HCT116 (cell line): Measurements from ENCODE around the gene AGAP2. TPM values are rescaled to one million over a fixed set of nuclear protein-coding genes. Genes with fewer than 3 reads are reported as not detected.

Experiments used
- ATAC-seq: fragments of 200-7000 bp; cut with Tn5 transposase; 2 replicates; pipeline ENCODE4 v1.9.1; 2020; ENCODE audit warnings: mild to moderate bottlenecking, moderate library complexity
- BruUV-seq: library from RNA; stranded (reverse); fragments of 400-500 nt; replicated peaks from 2 replicates; lab custom pipeline; 2021; lab: Mats Ljungman, UMichigan
- CTCF ChIA-PET: fragments of 300-600 bp; sonication (Branson Sonifier 250); formaldehyde crosslinking; loops from one replicate; lab custom pipeline; 2021; ENCODE audit warnings: antibody characterized with exemption; lab: Charles Lee
- POLR2A ChIA-PET: fragments of 300-600, 350-600 bp; sonication (Branson Sonifier 250); formaldehyde crosslinking; loops from one replicate; lab custom pipeline; 2021; ENCODE audit warnings: antibody characterized with exemption; lab: Charles Lee
- RAD21 ChIA-PET, 2 experiments: fragments of 300-600 bp; sonication (Branson Sonifier 250); formaldehyde crosslinking; loops; one replicate each; lab custom pipeline; 2023; ENCODE audit warnings: low total read pairs in 2 of 2; ENCODE audit not compliant: uncharacterized antibody in 2 of 2, unreplicated experiment in 2 of 2, low non-redundant PET in 1 of 2; lab: Charles Lee
- DNase-seq: peaks from one replicate; pipeline ENCODE4 v3.0.0-alpha.2; 2010; ENCODE audit warnings: low read depth, low spot score
- H2AFZ ChIP-seq: fragments of 200-600 bp; shearing (Covaris generic), sonication (generic); 2 replicates; pipeline ENCODE4 v1.6.1; 2017; ENCODE audit warnings: low read depth, mixed run types, mixed read lengths, antibody characterized with exemption, low read length; ENCODE audit not compliant: poor library complexity, severe bottlenecking
- H3K27ac ChIP-seq: 2 replicates; pipeline ENCODE4 v1.5.1; 2012; ENCODE audit warnings: low read depth, low read length
- H3K27me3 ChIP-seq: fragments of 200-600 bp; sonication (generic); 2 replicates; pipeline ENCODE4 v1.6.1; 2016; ENCODE audit warnings: mixed run types, low read length, mixed read lengths; ENCODE audit not compliant: insufficient read depth
- H3K36me3 ChIP-seq, 2 experiments: fragments of 200-500 bp in 1 of 2; fragments of 200-600 bp in 1 of 2; sonication (Bioruptor generic) in 1 of 2; sonication (generic) in 1 of 2; 2 replicates each; pipeline versions ENCODE4 v1.5.1 to v1.6.1; 2014 to 2016; ENCODE audit warnings: low read length in 2 of 2, inconsistent platforms in 1 of 2, mixed read lengths in 1 of 2, mixed run types in 1 of 2; ENCODE audit not compliant: insufficient read depth in 2 of 2, control insufficient read depth in 1 of 2
- H3K4me1 ChIP-seq, 2 experiments: fragments of 200-600 bp in 1 of 2; sonication (generic) in 1 of 2; 2 replicates each; pipeline versions ENCODE4 v1.5.1 to v1.6.1; 2012 to 2017; ENCODE audit warnings: low read length in 2 of 2, inconsistent platforms in 1 of 2, mild to moderate bottlenecking in 1 of 2, mixed read lengths in 1 of 2, mixed run types in 1 of 2, moderate library complexity in 1 of 2; ENCODE audit not compliant: insufficient read depth in 2 of 2, control insufficient read depth in 1 of 2
- H3K4me2 ChIP-seq: fragments of 200-600 bp; sonication (generic); 2 replicates; pipeline ENCODE4 v1.6.1; 2017; ENCODE audit warnings: mixed run types, low read length, mixed read lengths
- H3K4me3 ChIP-seq, 2 experiments: fragments of 200-600 bp in 1 of 2; sonication (generic) in 1 of 2; replicated peaks in 1 of 2; 2 replicates each; pipeline ENCODE4 v1.5.1; 2011 to 2016; ENCODE audit warnings: low read length in 2 of 2, control low read depth in 1 of 2, low read depth in 1 of 2, mild to moderate bottlenecking in 1 of 2, mixed read lengths in 1 of 2, mixed run types in 1 of 2
- H3K79me2 ChIP-seq: fragments of 200-600 bp; sonication (generic); 2 replicates; pipeline ENCODE4 v1.6.1; 2017; ENCODE audit warnings: mild to moderate bottlenecking, mixed run types, low read length, moderate library complexity, mixed read lengths; ENCODE audit not compliant: insufficient read depth
- H3K9ac ChIP-seq: fragments of 200-600 bp; sonication (generic); 2 replicates; pipeline ENCODE4 v1.6.1; 2016; ENCODE audit warnings: low read length, mixed read lengths
- H3K9me2 ChIP-seq: fragments of 200-600 bp; sonication (generic), shearing (Covaris generic); 2 replicates; pipeline ENCODE4 v1.6.1; 2017; ENCODE audit warnings: mixed run types, mild to moderate bottlenecking, moderate library complexity; ENCODE audit not compliant: insufficient read depth
- H3K9me3 ChIP-seq, 2 experiments: fragments of 200-500 bp in 1 of 2; fragments of 200-600 bp in 1 of 2; sonication (Bioruptor generic) in 1 of 2; sonication (generic) in 1 of 2; 2 replicates each; pipeline ENCODE4 v1.6.1; 2014 to 2017; ENCODE audit warnings: low read length in 2 of 2, mixed read lengths in 2 of 2, inconsistent platforms in 1 of 2, low read depth in 1 of 2, mild to moderate bottlenecking in 1 of 2, mixed run types in 1 of 2, moderate library complexity in 1 of 2; ENCODE audit not compliant: control insufficient read depth in 1 of 2, insufficient read depth in 1 of 2
- H4K20me1 ChIP-seq: fragments of 200-600 bp; sonication (generic), shearing (Covaris generic); 2 replicates; pipeline ENCODE4 v1.6.1; 2017; ENCODE audit warnings: mixed run types, mild to moderate bottlenecking, moderate library complexity; ENCODE audit not compliant: insufficient read depth
- ATF3 ChIP-seq: IDR thresholded peaks from 2 replicates; pipeline ENCODE4 v1.6.1; 2012
- CBX3 ChIP-seq: IDR thresholded peaks from 2 replicates; pipeline ENCODE4 v1.6.1; 2012; ENCODE audit warnings: low read depth
- CEBPB ChIP-seq: IDR thresholded peaks from 2 replicates; pipeline ENCODE4 v1.6.1; 2012; ENCODE audit warnings: low read depth
- EGR1 ChIP-seq: IDR thresholded peaks from 2 replicates; pipeline ENCODE4 v1.6.1; 2012; ENCODE audit warnings: low read depth
- ELF1 ChIP-seq: IDR thresholded peaks from 2 replicates; pipeline ENCODE4 v1.6.1; 2012; ENCODE audit warnings: low read depth, borderline replicate concordance
- EZH2 ChIP-seq: fragments of 200-600 bp; sonication (generic); IDR thresholded peaks from 2 replicates; pipeline ENCODE4 v1.6.1; 2017; ENCODE audit warnings: antibody characterized with exemption, mixed run types
- EZH2phosphoT487 ChIP-seq: fragments of 200-600 bp; IDR thresholded peaks from 2 replicates; pipeline ENCODE4 v1.6.1; 2018; ENCODE audit warnings: antibody characterized with exemption, borderline replicate concordance
- POLR2A ChIP-seq: IDR thresholded peaks from 2 replicates; pipeline ENCODE4 v1.7.0; 2011; ENCODE audit warnings: borderline replicate concordance; ENCODE audit not compliant: insufficient read depth, insufficient read length; ENCODE audit errors: extremely low read depth
- POLR2AphosphoS5 ChIP-seq: IDR thresholded peaks from 2 replicates; pipeline ENCODE4 v1.6.1; 2011; ENCODE audit warnings: mild to moderate bottlenecking, low read depth, low read length, moderate library complexity
- REST ChIP-seq: IDR thresholded peaks from 2 replicates; pipeline ENCODE4 v1.6.1; 2012; ENCODE audit warnings: low read depth
- SP1 ChIP-seq: IDR thresholded peaks from 2 replicates; pipeline ENCODE4 v1.6.1; 2012; ENCODE audit warnings: low read depth
- SRF ChIP-seq: IDR thresholded peaks from 2 replicates; pipeline ENCODE4 v1.6.1; 2012; ENCODE audit warnings: low read depth
- ZFX ChIP-seq: fragments of 450-650 bp; IDR thresholded peaks from 2 replicates; pipeline ENCODE4 v1.6.1; 2017
- ZNF274 ChIP-seq: fragments of 200-500 bp; sonication (Bioruptor generic); IDR thresholded peaks from 2 replicates; pipeline ENCODE4 v1.6.1; 2014; ENCODE audit warnings: mild to moderate bottlenecking, low read depth, low read length, inconsistent platforms
- intact Hi-C: fragments of 100-400 bp; cut with micrococcal nuclease; formaldehyde crosslinking; loops from 2 replicates; pipeline ENCODE4 v1.10.0; 2022
- total RNA-seq: library from RNA; stranded (reverse); gene quantifications from one replicate; pipeline ENCODE4 v1.2.1, GENCODE V29; 2021; ENCODE audit not compliant: unreplicated experiment

The AGAP2 gene
- total RNA-seq, 1 experiment from 2014 or later: 15.8 TPM

GRCh38 chr12:57734591-57734990 is 4.0 kb downstream of the AGAP2 start (continued):
- TF ChIP-seq ZNF274 (no peak), POLR2AphosphoS5 (no peak)

- ChIA-PET POLR2A (no interaction called here), RAD21 (no interaction called here), CTCF (no interaction called here)
- intact Hi-C loops: no loop called here
- TF ChIP-seq POLR2A: no peak
- no peak for TF ChIP-seq SP1
- TF ChIP-seq CEBPB: no peak
- TF ChIP-seq ZFX: no peak
- no peak for TF ChIP-seq EZH2phosphoT487
- no peak for TF ChIP-seq EZH2
- TF ChIP-seq SRF: no peak
- no peak for TF ChIP-seq EGR1
- no peak for TF ChIP-seq ELF1
- no peak for TF ChIP-seq CBX3
- no peak for TF ChIP-seq ATF3
- no peak for TF ChIP-seq REST
- Histone ChIP-seq H3K9me2 (no peaks in the 10 kb centered on the region), H3K4me2 (no peak overlapping the region), H3K27ac (no peak overlapping the region), H4K20me1 (no peaks in the 10 kb centered on the region), H3K36me3 (peaks cover 0 to 15% of the 10 kb centered on the region in 2 experiments; a peak in 3 of 4 replicates), H3K79me2 (no peaks in the 10 kb centered on the region), H3K4me1 (no peaks in the 10 kb centered on the region), H3K9ac (no peak overlapping the region), H2AFZ (no peak overlapping the region), H3K9me3 (no peaks in the 10 kb centered on the region), H3K4me3 (no peak overlapping the region), H3K27me3 (no peaks in the 10 kb centered on the region)
- DNase-seq (no peak), ATAC-seq (no peak)
- no TSS peak for BruUV-seq
These were observed 4.6 kb downstream of the AGAP2 start for GRCh38 chr12:57733928-57734327.
